ENCODE results near the gene PPP2R5C.

DNA sequence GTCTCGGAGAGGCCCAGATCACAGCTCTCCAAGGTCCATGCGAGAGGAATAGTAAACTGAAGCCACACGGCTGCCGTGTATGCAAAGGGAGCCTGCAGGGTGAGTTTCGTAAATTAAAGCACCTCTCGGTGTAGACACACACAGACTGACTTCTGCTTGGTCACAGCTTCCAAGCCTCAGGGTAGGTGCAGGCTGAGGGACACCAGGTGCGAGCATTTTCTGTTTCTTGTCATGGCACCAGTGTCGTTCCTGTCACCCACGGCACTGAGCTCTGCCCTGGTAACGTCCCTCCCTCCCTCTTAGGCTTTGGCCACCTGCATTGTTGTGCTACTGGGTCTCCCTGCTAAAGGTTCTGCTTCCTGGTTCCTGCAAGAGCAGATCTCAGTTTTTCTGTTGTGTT, 126.7 kb downstream of the PPP2R5C start:
- TF ChIP-seq OSR1 (CRISPR knock-in tag; IDR thresholded peaks at IDR 0.05), result no peak
- TF ChIP-seq TOX (CRISPR knock-in tag; IDR thresholded peaks at IDR 0.05; ENCODE audit: borderline replicate concordance), result no peak
- TF ChIP-seq ARNTL (CRISPR knock-in tag; IDR thresholded peaks at IDR 0.05; ENCODE audit: borderline replicate concordance, low read depth), result no peak

Measured in SK-N-SH treated with all-trans-retinoic acid at 6 μM for 48 hours (cell line).